Measurements from ENCODE around the gene STAB2.

Gene STAB2

DNA sequence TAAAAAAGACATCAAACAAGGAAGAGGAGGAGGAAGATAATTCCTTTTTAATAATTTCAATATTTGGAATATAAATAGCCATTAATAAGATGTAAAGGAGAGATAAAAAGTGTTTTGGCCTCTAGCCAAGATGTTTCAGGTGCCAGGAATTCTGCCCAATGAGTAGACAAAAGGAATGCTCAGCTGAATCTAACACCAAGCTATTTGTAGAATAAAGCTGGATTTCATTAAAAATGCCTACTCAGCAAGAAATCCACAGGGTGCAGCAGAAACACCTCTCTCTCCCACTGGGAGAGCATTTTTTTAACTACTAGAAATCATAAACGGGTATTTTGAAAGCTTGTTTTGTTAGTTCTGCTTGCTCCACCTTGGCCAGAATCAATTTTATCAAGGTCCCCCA is 4.1 kb upstream of the STAB2 start:
- H3K27me3 ChIP-seq (ENCODE audit: low read depth, low read length): peaks cover 21% of the 10 kb centered on the region
- no peaks in the 10 kb centered on the region for H3K9me3 ChIP-seq (ENCODE audit: insufficient read depth, low read length)
- no peaks in the 10 kb centered on the region for H4K20me1 ChIP-seq (ENCODE audit: insufficient read depth, low read length)
- H3K4me1 ChIP-seq (ENCODE audit: low read length): no peaks in the 10 kb centered on the region
- TF ChIP-seq, protein P1, sequence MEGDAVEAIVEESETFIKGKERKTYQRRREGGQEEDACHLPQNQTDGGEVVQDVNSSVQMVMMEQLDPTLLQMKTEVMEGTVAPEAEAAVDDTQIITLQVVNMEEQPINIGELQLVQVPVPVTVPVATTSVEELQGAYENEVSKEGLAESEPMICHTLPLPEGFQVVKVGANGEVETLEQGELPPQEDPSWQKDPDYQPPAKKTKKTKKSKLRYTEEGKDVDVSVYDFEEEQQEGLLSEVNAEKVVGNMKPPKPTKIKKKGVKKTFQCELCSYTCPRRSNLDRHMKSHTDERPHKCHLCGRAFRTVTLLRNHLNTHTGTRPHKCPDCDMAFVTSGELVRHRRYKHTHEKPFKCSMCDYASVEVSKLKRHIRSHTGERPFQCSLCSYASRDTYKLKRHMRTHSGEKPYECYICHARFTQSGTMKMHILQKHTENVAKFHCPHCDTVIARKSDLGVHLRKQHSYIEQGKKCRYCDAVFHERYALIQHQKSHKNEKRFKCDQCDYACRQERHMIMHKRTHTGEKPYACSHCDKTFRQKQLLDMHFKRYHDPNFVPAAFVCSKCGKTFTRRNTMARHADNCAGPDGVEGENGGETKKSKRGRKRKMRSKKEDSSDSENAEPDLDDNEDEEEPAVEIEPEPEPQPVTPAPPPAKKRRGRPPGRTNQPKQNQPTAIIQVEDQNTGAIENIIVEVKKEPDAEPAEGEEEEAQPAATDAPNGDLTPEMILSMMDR (IDR thresholded peaks at IDR 0.05; ENCODE audit: low read depth, low read length): no peak
- TF ChIP-seq EZH2phosphoT487 (IDR thresholded peaks at IDR 0.05; ENCODE audit: low read depth): no peak
- no peaks in the 10 kb centered on the region for H3K36me3 ChIP-seq (replicated peaks; ENCODE audit: low read depth, low read length)
- H3K27ac ChIP-seq (ENCODE audit: low read length): no peak overlapping the region
- H3K79me2 ChIP-seq (ENCODE audit: low read length): no peaks in the 10 kb centered on the region
- no peak overlapping the region for H2AFZ ChIP-seq (ENCODE audit: low read depth, low read length)
- no peak overlapping the region for H3K4me3 ChIP-seq (ENCODE audit: low read length)
- no peak overlapping the region for H3K4me2 ChIP-seq (ENCODE audit: low read length)
- no peak overlapping the region for H3K9ac ChIP-seq (ENCODE audit: low read length)

DNA sequence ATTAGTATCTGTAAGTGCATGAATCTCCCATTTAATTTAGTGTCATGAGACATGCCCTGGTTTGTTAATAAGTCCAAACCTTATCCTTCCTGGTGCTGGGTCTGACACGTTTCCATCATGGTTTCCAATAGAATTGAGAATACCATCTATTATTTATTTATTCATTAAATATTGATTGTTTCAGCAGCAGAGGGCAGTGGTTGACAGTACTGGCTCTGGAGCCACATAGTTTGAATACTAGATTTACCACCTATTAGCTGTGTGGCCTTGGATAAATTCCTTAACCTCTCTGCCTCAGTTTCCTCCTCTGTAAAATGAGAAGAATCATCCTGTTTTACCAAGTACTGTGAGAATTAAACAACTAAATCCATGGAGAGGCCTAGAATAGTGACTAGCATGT is 941 bp upstream of the STAB2 start:
- Histone ChIP-seq H3K27me3 (ENCODE audit: low read depth, low read length) (peaks cover 18% of the 10 kb centered on the region; the same call in 1 of the 2 replicates), H4K20me1 (ENCODE audit: insufficient read depth, low read length) (no peaks in the 10 kb centered on the region), H3K79me2 (ENCODE audit: low read length) (no peaks in the 10 kb centered on the region), H3K27ac (ENCODE audit: low read length) (no peak overlapping the region), H2AFZ (ENCODE audit: low read depth, low read length) (no peak overlapping the region), H3K9me3 (ENCODE audit: insufficient read depth, low read length) (no peaks in the 10 kb centered on the region), H3K36me3 (replicated peaks; ENCODE audit: low read depth, low read length) (no peaks in the 10 kb centered on the region), H3K4me1 (ENCODE audit: low read length) (0 out of 2 replicates have a peak, but pooled peaks cover 4% of the 10 kb centered on the region), H3K4me2 (ENCODE audit: low read length) (no peak overlapping the region), H3K9ac (ENCODE audit: low read length) (no peak overlapping the region), H3K4me3 (ENCODE audit: low read length) (no peak overlapping the region)
- TF ChIP-seq EZH2phosphoT487 (IDR thresholded peaks at IDR 0.05; ENCODE audit: low read depth): no peak
- TF ChIP-seq, protein P1 (IDR thresholded peaks at IDR 0.05; ENCODE audit: low read depth, low read length): peak; percentile 26

DNA sequence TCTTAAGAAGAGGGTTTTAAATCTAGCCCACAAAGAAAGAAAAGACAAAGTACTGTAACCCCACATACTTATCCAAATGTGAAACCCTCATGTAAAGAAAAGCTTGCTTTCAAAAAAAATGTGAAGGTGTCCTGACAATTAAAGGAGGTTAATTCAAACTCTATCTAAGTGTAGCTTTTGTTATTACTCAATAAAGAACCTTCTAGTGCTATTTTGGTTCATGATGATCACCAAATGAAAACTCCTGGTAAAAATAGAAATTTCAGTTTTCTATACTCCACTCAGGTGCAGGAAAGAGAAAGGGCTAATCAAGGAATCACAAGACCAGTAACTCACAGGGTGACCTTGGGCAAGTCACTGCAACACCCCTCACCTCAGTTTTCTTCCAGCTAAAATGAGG is 1.6 kb downstream of the STAB2 start:
- 0 out of 2 replicates have a peak, but pooled peaks cover 8% of the 10 kb centered on the region for H3K27me3 ChIP-seq (ENCODE audit: low read depth, low read length)
- no peak overlapping the region for H3K27ac ChIP-seq (ENCODE audit: low read length)
- 0 out of 2 replicates have a peak, but pooled peaks cover 4% of the 10 kb centered on the region for H3K4me1 ChIP-seq (ENCODE audit: low read length)
- no peaks in the 10 kb centered on the region for H3K36me3 ChIP-seq (replicated peaks; ENCODE audit: low read depth, low read length)
- H3K4me3 ChIP-seq (ENCODE audit: low read length): no peak overlapping the region
- TF ChIP-seq EZH2phosphoT487 (IDR thresholded peaks at IDR 0.05; ENCODE audit: low read depth): no peak
- TF ChIP-seq, protein P1 (IDR thresholded peaks at IDR 0.05; ENCODE audit: low read depth, low read length): no peak
- H3K79me2 ChIP-seq (ENCODE audit: low read length): no peaks in the 10 kb centered on the region
- H3K4me2 ChIP-seq (ENCODE audit: low read length): no peak overlapping the region
- H3K9me3 ChIP-seq (ENCODE audit: insufficient read depth, low read length): no peaks in the 10 kb centered on the region
- H3K9ac ChIP-seq (ENCODE audit: low read length): no peak overlapping the region
- H2AFZ ChIP-seq (ENCODE audit: low read depth, low read length): no peak overlapping the region
- H4K20me1 ChIP-seq (ENCODE audit: insufficient read depth, low read length): no peaks in the 10 kb centered on the region

DNA sequence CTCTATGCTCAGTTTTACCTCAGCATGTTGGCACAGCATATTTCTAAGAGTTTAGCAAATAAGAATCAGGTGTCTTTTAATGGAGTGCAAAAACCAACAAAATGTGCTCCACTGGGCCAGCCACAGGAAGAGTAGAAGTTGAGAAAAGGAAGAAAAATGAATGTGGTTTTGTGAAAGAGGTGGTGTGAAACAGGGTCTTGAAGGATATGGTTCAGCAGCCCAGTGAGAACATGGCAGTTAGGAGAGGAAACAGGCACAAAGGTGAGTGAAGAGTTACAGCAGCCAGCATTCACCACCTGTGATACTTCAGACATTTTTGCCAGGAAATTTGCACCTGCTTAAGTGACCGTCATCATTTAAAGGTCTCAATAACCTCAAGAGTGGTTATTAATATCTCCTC is 2.4 kb downstream of the STAB2 start:
- H3K27ac ChIP-seq (ENCODE audit: low read length): no peak overlapping the region
- 0 out of 2 replicates have a peak, but pooled peaks cover under 1% of the 10 kb centered on the region for H3K27me3 ChIP-seq (ENCODE audit: low read depth, low read length)
- H3K4me2 ChIP-seq (ENCODE audit: low read length): no peak overlapping the region
- H2AFZ ChIP-seq (ENCODE audit: low read depth, low read length): no peak overlapping the region
- H3K9ac ChIP-seq (ENCODE audit: low read length): no peak overlapping the region
- H3K36me3 ChIP-seq (replicated peaks; ENCODE audit: low read depth, low read length): no peaks in the 10 kb centered on the region
- no peaks in the 10 kb centered on the region for H3K9me3 ChIP-seq (ENCODE audit: insufficient read depth, low read length)
- 0 out of 2 replicates have a peak, but pooled peaks cover 4% of the 10 kb centered on the region for H3K4me1 ChIP-seq (ENCODE audit: low read length)
- no peak overlapping the region for H3K4me3 ChIP-seq (ENCODE audit: low read length)
- no peaks in the 10 kb centered on the region for H3K79me2 ChIP-seq (ENCODE audit: low read length)
- TF ChIP-seq, protein P1 (IDR thresholded peaks at IDR 0.05; ENCODE audit: low read depth, low read length): no peak
- TF ChIP-seq EZH2phosphoT487 (IDR thresholded peaks at IDR 0.05; ENCODE audit: low read depth): no peak
- H4K20me1 ChIP-seq (ENCODE audit: insufficient read depth, low read length): no peaks in the 10 kb centered on the region
